Measurements from ENCODE around the gene H2AZ2.
A peak's percentile ranks its signal among the peaks of the same experiment; 100 is the strongest.
"Not testable (repeated sequence)": the region's sequence is repeated elsewhere in the genome, so short reads cannot be mapped to it uniquely, and the experiment has no call there.

The H2AZ2 gene

DNA sequence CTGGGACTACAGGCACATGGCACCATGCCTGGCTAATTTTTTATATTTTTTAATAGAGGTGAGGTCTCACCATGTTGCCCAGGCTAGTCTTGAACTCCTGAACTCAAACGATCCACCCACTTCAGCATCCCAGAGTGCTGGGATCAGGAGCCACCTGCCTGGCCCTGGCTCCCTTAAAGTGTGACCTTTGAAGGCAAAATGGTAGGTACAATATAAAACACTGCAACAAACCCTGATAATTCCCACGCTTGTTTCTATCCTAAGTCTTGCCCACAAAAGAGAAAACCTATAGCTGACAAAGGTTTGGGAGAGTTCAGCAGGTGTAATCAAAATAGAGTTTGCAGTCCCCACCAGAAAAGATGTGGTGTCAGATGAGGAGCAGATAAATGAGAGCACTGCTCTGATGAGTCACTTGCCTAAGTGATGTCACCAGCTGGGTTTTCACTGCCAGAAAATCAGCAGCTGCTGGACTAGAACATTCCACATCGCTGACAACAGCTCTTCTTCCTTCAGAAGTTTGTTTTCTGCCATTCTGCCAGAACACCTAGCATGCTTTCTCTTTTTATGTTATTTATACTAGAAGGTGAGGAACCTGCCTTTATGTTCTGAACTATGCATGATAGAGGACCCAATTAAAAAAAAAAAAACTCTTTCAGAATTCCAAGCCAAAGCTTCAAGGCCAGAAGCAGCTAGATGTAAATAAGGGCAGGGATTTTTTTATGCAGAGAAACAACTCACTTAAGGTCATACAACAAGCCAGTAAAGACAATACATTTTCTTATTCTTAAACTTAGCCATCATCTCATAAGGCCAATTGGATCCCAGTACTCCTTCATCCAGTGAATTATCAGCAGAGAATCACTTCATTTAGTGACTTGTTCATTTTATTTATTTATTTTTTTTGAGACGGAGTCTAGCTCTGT lies 19.4 kb upstream of the H2AZ2 start:
- peak; percentile 87 for DNase-seq (ENCODE audit: low read depth)
- no peak for TF ChIP-seq CTCF (IDR thresholded peaks at IDR 0.05; ENCODE audit: low read length, missing control alignments)
- no peak overlapping the region for H3K4me3 ChIP-seq (replicated peaks; ENCODE audit: low read depth, low read length)

DNA sequence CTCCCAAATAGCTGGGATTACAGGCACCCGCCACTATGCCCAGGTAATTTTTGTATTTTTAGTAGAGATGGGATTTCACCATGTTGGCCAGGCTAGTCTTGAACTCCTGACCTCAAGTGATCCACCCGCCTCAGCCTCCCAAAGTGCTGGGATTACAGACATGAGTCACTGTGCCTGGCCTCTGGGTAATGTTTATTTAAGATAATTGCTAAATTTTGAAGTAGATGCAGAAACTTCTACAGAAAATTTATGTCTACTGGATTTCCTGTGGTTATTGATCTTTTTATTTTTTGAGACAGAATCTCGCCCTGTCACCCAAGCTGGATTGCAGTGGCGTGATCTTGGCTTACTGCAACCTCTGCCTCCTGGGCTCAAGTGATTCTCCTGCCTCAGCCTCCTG lies 14.1 kb upstream of the H2AZ2 start:
- not testable (repeated sequence) for H3K4me3 ChIP-seq (replicated peaks; ENCODE audit: low read depth, low read length); DNase-seq (ENCODE audit: low read depth)

DNA sequence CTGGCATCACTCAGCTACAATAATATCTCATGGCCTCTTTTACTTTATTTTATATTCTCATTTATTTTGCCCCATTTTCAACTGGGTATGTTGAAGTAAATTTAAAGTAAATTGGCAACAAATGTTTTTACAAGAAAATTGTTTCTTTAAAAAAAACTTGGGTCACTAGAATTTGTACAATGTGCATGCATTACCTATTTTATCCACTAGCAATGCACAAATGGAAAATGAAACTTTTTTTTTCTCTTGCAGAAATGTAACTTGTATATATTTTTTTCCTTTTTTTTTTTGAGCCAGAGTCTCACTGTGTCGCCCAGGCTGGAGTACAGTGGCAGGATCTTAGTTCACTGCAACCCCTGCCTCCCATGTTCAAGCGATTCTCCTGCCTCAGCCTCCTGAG lies 10.3 kb upstream of the H2AZ2 start:
- DNase-seq (ENCODE audit: low read depth): no peak
- peak; percentile 3 for TF ChIP-seq CTCF (IDR thresholded peaks at IDR 0.05; ENCODE audit: low read length, missing control alignments)

GRCh38 chr7:44854644-44855364 lies 6.9 kb upstream of the H2AZ2 start:
- H3K4me3 ChIP-seq (replicated peaks; ENCODE audit: low read depth, low read length): no peak overlapping the region
- TF ChIP-seq CTCF (IDR thresholded peaks at IDR 0.05; ENCODE audit: low read length, missing control alignments): no peak
- DNase-seq (ENCODE audit: low read depth): no peak

More for the DNA sequence above, 10.3 kb upstream of the H2AZ2 start:
- H3K4me3 ChIP-seq (replicated peaks; ENCODE audit: low read depth, low read length): no peak overlapping the region

DNA sequence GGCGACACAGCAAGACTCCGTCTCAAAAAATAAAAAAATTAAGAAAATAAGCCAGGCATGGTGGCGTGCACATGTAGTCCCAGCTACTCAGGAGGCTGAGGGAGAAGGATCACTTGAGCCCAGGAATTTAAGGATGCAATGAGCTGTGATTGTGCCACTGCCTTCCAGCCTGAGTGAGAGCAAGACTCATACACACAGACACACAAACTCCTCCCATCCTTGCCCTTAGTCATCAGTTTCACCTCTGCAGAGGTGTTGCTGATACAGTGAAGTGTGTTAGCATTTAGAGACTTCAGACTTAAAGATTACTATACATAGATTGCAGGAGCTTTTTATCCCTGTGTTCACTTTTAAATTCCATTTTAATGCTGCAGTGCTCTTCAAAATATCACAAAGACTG lies 5.5 kb upstream of the H2AZ2 start:
- no peak for DNase-seq (ENCODE audit: low read depth)
- no peak for TF ChIP-seq CTCF (IDR thresholded peaks at IDR 0.05; ENCODE audit: low read length, missing control alignments)
- no peak overlapping the region for H3K4me3 ChIP-seq (replicated peaks; ENCODE audit: low read depth, low read length)

DNA sequence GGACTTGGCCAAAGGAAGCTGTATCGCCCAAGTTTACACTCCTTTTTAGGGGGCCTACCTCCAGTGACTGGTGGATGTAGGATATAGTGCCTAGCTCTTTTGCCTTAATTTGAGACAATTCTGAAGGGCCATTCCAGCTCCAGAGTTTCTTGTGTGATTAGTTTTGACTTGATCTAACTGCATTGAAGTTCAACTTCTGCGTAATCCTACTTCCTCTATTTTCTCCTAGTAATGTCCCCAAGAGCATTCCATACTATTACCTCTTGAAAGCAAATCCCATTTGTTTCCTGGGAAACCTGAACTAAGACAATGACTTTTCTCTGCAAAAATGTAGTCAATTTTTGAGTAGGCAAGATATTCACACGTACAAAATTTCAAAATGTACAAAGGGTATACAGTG lies 4.7 kb upstream of the H2AZ2 start:
- H3K4me3 ChIP-seq (replicated peaks; ENCODE audit: low read depth, low read length): no peak overlapping the region
- no peak for DNase-seq (ENCODE audit: low read depth)
- TF ChIP-seq CTCF (IDR thresholded peaks at IDR 0.05; ENCODE audit: low read length, missing control alignments): no peak

DNA sequence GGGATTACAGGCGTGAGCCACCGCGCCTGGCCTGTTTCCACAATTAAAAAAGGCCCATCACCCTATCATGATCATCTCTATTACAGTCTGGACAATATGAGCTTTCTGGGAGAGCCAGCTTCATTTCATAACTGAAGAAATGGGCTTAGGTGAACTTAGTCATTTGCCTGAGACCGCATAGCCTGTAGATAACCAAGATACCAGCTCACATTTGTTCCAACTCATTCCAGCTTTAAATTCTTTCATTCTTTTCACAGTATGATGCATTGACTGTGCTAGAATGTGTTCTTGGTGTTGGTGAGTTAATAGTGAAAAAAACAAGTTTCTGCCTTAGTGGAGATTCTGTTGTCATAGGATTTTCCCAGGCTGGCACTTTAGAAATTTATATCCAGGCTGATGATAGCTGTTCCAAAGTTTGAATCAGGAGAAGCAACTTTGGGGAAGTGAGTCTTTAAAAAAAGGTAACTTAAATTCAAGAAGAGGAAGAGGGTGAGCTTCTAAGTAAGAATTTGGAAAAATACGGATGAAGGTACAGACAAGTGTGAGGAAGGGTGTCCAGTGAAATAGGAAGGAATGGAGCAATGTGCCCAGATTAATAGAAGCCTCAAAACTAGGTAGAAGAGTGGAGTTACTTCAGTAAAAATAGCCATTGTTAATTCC lies 2.1 kb upstream of the H2AZ2 start:
- TF ChIP-seq CTCF (IDR thresholded peaks at IDR 0.05; ENCODE audit: low read length, missing control alignments): no peak
- H3K4me3 ChIP-seq (replicated peaks; ENCODE audit: low read depth, low read length): no peak overlapping the region
- DNase-seq (ENCODE audit: low read depth): peak; percentile 38
